IPS DF 6.9 (cell line): ENCODE results near the gene CACNA1H.
"Not testable (repeated sequence)": the region's sequence is repeated elsewhere in the genome, so short reads cannot be mapped to it uniquely, and the experiment has no call there.

Experiments used
- DNase-seq: peaks from one replicate; pipeline ENCODE4 v3.0.0-alpha.2; 2013; ENCODE audit warnings: low read depth, low spot score
- H3K27ac ChIP-seq: one replicate; pipeline ENCODE4 v1.5.1; 2013; ENCODE audit warnings: low read length, control low read depth
- H3K27me3 ChIP-seq: 2 replicates; pipeline ENCODE4 v1.6.1; 2013; ENCODE audit warnings: mild to moderate bottlenecking, low read length; ENCODE audit not compliant: control insufficient read depth, insufficient read depth
- H3K36me3 ChIP-seq: 2 replicates; pipeline ENCODE4 v1.6.1; 2013; ENCODE audit warnings: low read length; ENCODE audit not compliant: control insufficient read depth, insufficient read depth
- H3K4me1 ChIP-seq: 2 replicates; pipeline ENCODE4 v1.6.1; 2013; ENCODE audit warnings: low read length; ENCODE audit not compliant: control insufficient read depth, insufficient read depth
- H3K4me3 ChIP-seq: 2 replicates; pipeline ENCODE4 v1.5.1; 2013; ENCODE audit warnings: mild to moderate bottlenecking, low read length
- H3K9me3 ChIP-seq: 2 replicates; pipeline ENCODE4 v1.6.1; 2013; ENCODE audit warnings: low read length, inconsistent platforms; ENCODE audit not compliant: control insufficient read depth, insufficient read depth
- WGBS: extraction: QIAGEN DNeasy Blood & Tissue Kit; methylation state at CpG from one replicate; pipeline ENCODE4 v1.1.7; 2013; ENCODE audit warnings: mixed read lengths, missing lambda C conversion rate; ENCODE audit not compliant: insufficient read length, insufficient coverage; 5-methylcytosine and 5-hydroxymethylcytosine counted together

Gene CACNA1H

GRCh38 chr16:1228227-1228626 lies 75.3 kb downstream of the CACNA1H start:
- H3K36me3 ChIP-seq, H3K9me3 ChIP-seq, H3K4me1 ChIP-seq, H3K4me3 ChIP-seq, H3K27ac ChIP-seq, DNase-seq, H3K27me3 ChIP-seq: not testable (repeated sequence)
- no CpG with 5 or more reads among the region's 7 CpGs for WGBS

GRCh38 chr16:1229476-1229875 lies 76.6 kb downstream of the CACNA1H start:
- not testable (repeated sequence) for H3K4me3 ChIP-seq, H3K9me3 ChIP-seq, H3K27ac ChIP-seq, H3K4me1 ChIP-seq, H3K27me3 ChIP-seq, DNase-seq, H3K36me3 ChIP-seq
- no CpG with 5 or more reads among the region's 13 CpGs for WGBS

GRCh38 chr16:1230084-1230470 lies 77.2 kb downstream of the CACNA1H start, which contains the start of gene TPSB2:
TSS of gene TPSB2 (minus strand) at chr16:1230184. CDS start at chr16:1229951, 233 bp downstream.
- not testable (repeated sequence) for DNase-seq, H3K27me3 ChIP-seq, H3K27ac ChIP-seq, H3K4me3 ChIP-seq, H3K9me3 ChIP-seq, H3K36me3 ChIP-seq, H3K4me1 ChIP-seq
- WGBS, result no CpG with 5 or more reads among the region's 11 CpGs

- DNase-seq, H3K36me3 ChIP-seq, H3K27me3 ChIP-seq, H3K9me3 ChIP-seq, H3K4me3 ChIP-seq, H3K4me1 ChIP-seq, H3K27ac ChIP-seq: not testable (repeated sequence)
- no CpG with 5 or more reads among the region's 17 CpGs for WGBS
These were observed 77.7 kb downstream of the CACNA1H start for GRCh38 chr16:1230471-1231212.

DNA sequence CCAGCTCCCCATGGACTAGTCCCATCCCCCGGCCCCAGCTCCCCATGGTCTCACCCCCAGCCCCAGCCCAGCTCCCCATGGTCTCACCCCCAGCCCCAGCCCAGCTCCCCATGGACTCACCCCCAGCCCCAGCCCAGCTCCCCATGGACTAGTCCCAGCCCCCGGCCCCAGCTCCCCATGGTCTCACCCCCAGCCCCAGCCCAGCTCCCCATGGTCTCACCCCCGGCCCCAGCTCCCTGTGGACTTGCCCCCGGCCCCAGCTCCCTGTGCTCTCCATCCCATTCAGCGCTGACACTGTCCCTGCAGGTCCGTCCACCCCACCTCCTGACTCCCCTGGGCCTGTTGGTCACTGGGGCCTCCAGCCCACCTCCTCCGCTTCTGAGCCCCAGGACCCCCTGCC lies 78.4 kb downstream of the CACNA1H start:
- H3K36me3 ChIP-seq, H3K4me3 ChIP-seq, DNase-seq, H3K9me3 ChIP-seq, H3K27me3 ChIP-seq, H3K4me1 ChIP-seq, H3K27ac ChIP-seq: not testable (repeated sequence)
- no CpG with 5 or more reads among the region's 7 CpGs for WGBS

DNA sequence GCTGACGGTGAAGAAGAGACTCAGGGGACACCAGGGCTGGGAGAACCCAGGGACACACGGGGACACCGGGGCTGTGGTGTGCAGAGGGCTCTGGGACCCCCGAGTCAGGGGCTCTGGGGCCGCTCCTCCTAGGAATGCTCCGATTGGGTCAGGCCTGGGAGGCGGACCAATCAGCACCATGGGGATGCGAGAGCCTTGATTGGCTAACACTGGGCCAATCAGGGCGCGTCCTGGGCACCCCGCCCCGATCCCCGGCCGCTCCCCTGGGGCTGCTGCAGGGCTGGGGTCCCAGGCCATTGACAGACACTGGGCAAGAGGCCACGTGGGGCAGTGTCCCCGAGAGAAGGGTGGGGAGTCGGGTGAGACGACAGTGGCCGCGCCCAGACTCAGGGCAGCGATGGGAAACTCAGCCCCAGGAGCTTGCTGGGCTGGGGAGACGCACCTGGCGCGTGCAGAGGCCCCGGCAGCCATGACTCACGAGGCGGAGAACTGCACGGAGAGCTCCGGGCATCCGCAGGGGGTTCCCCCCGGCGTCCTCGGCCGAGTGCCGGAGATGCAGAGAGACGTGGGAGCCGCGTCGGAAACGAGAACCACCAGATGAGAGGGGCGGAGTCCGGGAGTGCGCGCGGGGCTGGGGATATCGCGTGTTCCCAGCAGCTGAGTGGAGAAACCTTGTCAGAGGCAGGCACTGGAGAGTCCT lies 79.3 kb downstream of the CACNA1H start:
- not testable (repeated sequence) for H3K27me3 ChIP-seq

GRCh38 chr16:1236659-1237058 lies 83.8 kb downstream of the CACNA1H start:
- H3K27ac ChIP-seq, H3K9me3 ChIP-seq, H3K4me3 ChIP-seq, H3K4me1 ChIP-seq, H3K27me3 ChIP-seq, DNase-seq, H3K36me3 ChIP-seq: not testable (repeated sequence)
- no CpG with 5 or more reads among the region's 29 CpGs for WGBS

More for the DNA sequence above, 79.3 kb downstream of the CACNA1H start:
- H3K4me3 ChIP-seq, H3K9me3 ChIP-seq, H3K36me3 ChIP-seq, H3K4me1 ChIP-seq, H3K27ac ChIP-seq, DNase-seq: not testable (repeated sequence)
- WGBS, result no CpG with 5 or more reads among the region's 47 CpGs

GRCh38 chr16:1237990-1238389 lies 85.1 kb downstream of the CACNA1H start:
- no peak overlapping the region for H3K27ac ChIP-seq
- H3K9me3 ChIP-seq, result no peaks in the 10 kb centered on the region
- no peak for DNase-seq
- WGBS, result no CpG with 5 or more reads among the region's 9 CpGs
- H3K4me1 ChIP-seq, result no peaks in the 10 kb centered on the region
- no peaks in the 10 kb centered on the region for H3K27me3 ChIP-seq
- H3K4me3 ChIP-seq, result no peak overlapping the region
- no peaks in the 10 kb centered on the region for H3K36me3 ChIP-seq

- H3K36me3 ChIP-seq, H3K27me3 ChIP-seq, H3K4me3 ChIP-seq, DNase-seq, H3K27ac ChIP-seq, H3K4me1 ChIP-seq, H3K9me3 ChIP-seq: not testable (repeated sequence)
- WGBS, result no CpG with 5 or more reads among the region's 23 CpGs
These were observed 86.0 kb downstream of the CACNA1H start for GRCh38 chr16:1238909-1239308.

- not testable (repeated sequence) for H3K9me3 ChIP-seq, H3K4me3 ChIP-seq, H3K27me3 ChIP-seq, H3K36me3 ChIP-seq, H3K4me1 ChIP-seq, DNase-seq, H3K27ac ChIP-seq
- no CpG with 5 or more reads among the region's 9 CpGs for WGBS
These were observed 86.7 kb downstream of the CACNA1H start for GRCh38 chr16:1239575-1239974.

DNA sequence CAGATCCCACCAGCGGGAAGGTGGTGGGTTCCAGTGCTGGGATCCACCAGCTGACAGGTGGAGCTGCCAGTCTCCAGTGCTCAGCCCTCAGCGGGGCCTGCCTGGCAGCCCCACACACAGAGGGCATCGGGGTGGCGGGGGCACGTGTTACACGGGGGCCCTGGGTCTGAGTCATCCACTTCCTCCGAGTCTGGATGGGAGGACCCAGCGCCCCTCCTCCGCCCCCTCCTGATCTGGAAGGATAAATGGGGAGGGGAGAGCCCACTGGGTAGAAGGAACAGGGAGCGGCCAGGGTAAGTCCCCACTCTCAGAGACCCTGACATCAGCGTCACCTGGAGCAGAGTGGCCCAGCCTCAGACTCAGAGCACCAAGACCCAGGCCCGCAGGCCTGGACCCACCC lies 87.5 kb downstream of the CACNA1H start, which contains the start of gene TPSAB1:
Gene TPSAB1 (plus strand): TSS at position 270 of the 400 bp plus-strand sequence. CDS start 234 bp downstream, outside the sequence.
- WGBS, result no CpG with 5 or more reads among the region's 12 CpGs
- H3K27ac ChIP-seq, DNase-seq, H3K36me3 ChIP-seq, H3K4me1 ChIP-seq, H3K27me3 ChIP-seq, H3K9me3 ChIP-seq, H3K4me3 ChIP-seq: not testable (repeated sequence)
